T-helper 2 cell treated with Interferon-gamma antibody and Interleukin-4, amounts not matched to agents 100 ng/mL and 5 ng/mL, for 36 hours (primary cell): ENCODE measurements around the gene RYR2. TPM values are rescaled to one million over a fixed set of nuclear protein-coding genes. Genes with fewer than 3 reads are reported as not detected.
"Not testable (repeated sequence)": the region's sequence is repeated elsewhere in the genome, so short reads cannot be mapped to it uniquely, and the experiment has no call there.

Experiments used
- intact Hi-C: fragments of 100-400 bp; cut with micrococcal nuclease; formaldehyde crosslinking; loops from one replicate; pipeline ENCODE4 v1.15.1; 2023
- total RNA-seq: library from RNA; stranded (reverse); gene quantifications from 2 replicates; pipeline ENCODE4 v1.2.3, GENCODE V29; 2022

The RYR2 gene
- total RNA-seq, 1 donor from 2014 or later: 0.39 TPM

GRCh38 chr1:237340892-237341291, 298.9 kb downstream of the RYR2 start:
- intact Hi-C loops: no loop called here

- intact Hi-C loops: no loop called here
Observed at GRCh38 chr1:237341391-237341790, 299.4 kb downstream of the RYR2 start.

- intact Hi-C loops: no loop called here
Observed at GRCh38 chr1:237342730-237343129, 300.7 kb downstream of the RYR2 start.

- intact Hi-C loops: no loop called here
Observed at GRCh38 chr1:237352747-237353146, 310.8 kb downstream of the RYR2 start.

GRCh38 chr1:237353918-237354317, 311.9 kb downstream of the RYR2 start:
- intact Hi-C loops: no loop called here

- intact Hi-C loops: no loop called here
Observed at GRCh38 chr1:237355022-237355421, 313.0 kb downstream of the RYR2 start.

GRCh38 chr1:237358555-237358954, 316.6 kb downstream of the RYR2 start:
- intact Hi-C loops: no loop called here

GRCh38 chr1:237367758-237368157, 325.8 kb downstream of the RYR2 start:
- intact Hi-C loops: no loop called here

- intact Hi-C loops: not testable (repeated sequence)
Observed at GRCh38 chr1:237371477-237371876, 329.5 kb downstream of the RYR2 start.

GRCh38 chr1:237383791-237384190, 341.8 kb downstream of the RYR2 start:
- intact Hi-C loops: loop anchor here (10.0 kb wide), 1 partner anchor 779 kb away; the partner anchor contains the start of gene HEATR1

- intact Hi-C loops: loop anchor here (10.0 kb wide), 1 partner anchor 779 kb away; the partner anchor contains the start of gene HEATR1
Observed at GRCh38 chr1:237384213-237384612, 342.2 kb downstream of the RYR2 start.

GRCh38 chr1:237386362-237387143, 344.6 kb downstream of the RYR2 start:
- intact Hi-C loops: loop anchor here (1.0 to 10.0 kb wide), 3 partner anchors 517 to 782 kb away; partner anchors contain the start of gene HEATR1

GRCh38 chr1:237387144-237387505, 345.1 kb downstream of the RYR2 start:
- intact Hi-C loops: loop anchor here (10.0 kb wide), 1 partner anchor 782 kb away; the partner anchor contains the start of gene HEATR1

- intact Hi-C loops: no loop called here
Observed at GRCh38 chr1:237390823-237391222, 348.8 kb downstream of the RYR2 start.

- intact Hi-C loops: no loop called here
Observed at GRCh38 chr1:237393632-237394031, 351.6 kb downstream of the RYR2 start.

GRCh38 chr1:237394281-237394680, 352.3 kb downstream of the RYR2 start:
- intact Hi-C loops: no loop called here

- intact Hi-C loops: no loop called here
Observed at GRCh38 chr1:237396426-237396825, 354.4 kb downstream of the RYR2 start.

- intact Hi-C loops: no loop called here
Observed at GRCh38 chr1:237398751-237399150, 356.8 kb downstream of the RYR2 start.

- intact Hi-C loops: no loop called here
Observed at GRCh38 chr1:237405912-237406311, 363.9 kb downstream of the RYR2 start.

- intact Hi-C loops: no loop called here
Observed at GRCh38 chr1:237411621-237412020, 369.6 kb downstream of the RYR2 start.

GRCh38 chr1:237416924-237417655, 375.1 kb downstream of the RYR2 start:
- intact Hi-C loops: no loop called here

- intact Hi-C loops: no loop called here
Observed at GRCh38 chr1:237428809-237429208, 386.8 kb downstream of the RYR2 start.
